Measurements from ENCODE around the gene DST.

DST gene

DNA sequence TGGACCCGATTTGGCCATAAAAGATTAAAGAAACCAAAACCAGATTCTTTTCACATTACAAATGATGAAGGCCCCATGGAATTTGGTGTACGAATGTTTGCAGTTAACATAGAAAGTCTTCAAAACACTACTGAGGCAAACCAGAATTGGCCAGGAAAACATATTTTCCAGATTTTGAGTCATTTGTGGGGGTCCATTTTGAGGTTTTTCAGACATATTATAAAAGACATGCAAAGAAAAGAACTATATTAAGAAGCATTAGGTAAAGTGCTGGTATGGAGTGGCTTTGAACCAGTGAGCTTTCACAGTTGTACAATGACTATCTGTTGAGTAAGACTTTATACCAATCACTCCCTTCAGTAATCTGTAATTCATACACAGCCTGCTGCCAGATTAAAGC is 226.4 kb downstream of the DST start:
- DNase-seq (ENCODE audit: low read depth) = no peak
- TF ChIP-seq, protein P1, sequence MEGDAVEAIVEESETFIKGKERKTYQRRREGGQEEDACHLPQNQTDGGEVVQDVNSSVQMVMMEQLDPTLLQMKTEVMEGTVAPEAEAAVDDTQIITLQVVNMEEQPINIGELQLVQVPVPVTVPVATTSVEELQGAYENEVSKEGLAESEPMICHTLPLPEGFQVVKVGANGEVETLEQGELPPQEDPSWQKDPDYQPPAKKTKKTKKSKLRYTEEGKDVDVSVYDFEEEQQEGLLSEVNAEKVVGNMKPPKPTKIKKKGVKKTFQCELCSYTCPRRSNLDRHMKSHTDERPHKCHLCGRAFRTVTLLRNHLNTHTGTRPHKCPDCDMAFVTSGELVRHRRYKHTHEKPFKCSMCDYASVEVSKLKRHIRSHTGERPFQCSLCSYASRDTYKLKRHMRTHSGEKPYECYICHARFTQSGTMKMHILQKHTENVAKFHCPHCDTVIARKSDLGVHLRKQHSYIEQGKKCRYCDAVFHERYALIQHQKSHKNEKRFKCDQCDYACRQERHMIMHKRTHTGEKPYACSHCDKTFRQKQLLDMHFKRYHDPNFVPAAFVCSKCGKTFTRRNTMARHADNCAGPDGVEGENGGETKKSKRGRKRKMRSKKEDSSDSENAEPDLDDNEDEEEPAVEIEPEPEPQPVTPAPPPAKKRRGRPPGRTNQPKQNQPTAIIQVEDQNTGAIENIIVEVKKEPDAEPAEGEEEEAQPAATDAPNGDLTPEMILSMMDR (IDR thresholded peaks at IDR 0.05; ENCODE audit: low read depth, low read length, missing control alignments) = no peak
- no peak overlapping the region for H3K4me3 ChIP-seq (ENCODE audit: low read depth, low read length)

GRCh38 chr6:56408976-56409375 is 233.7 kb downstream of the DST start:
- no peak for DNase-seq (ENCODE audit: low read depth)
- TF ChIP-seq, protein P1 (IDR thresholded peaks at IDR 0.05; ENCODE audit: low read depth, low read length, missing control alignments) = no peak
- H3K4me3 ChIP-seq (ENCODE audit: low read depth, low read length) = no peak overlapping the region

Measured in GM12864 (cell line).